NCI-H460 (cell line): ENCODE data around the gene DBNDD1. TPM values are rescaled to one million over a fixed set of nuclear protein-coding genes. Genes with fewer than 3 reads are reported as not detected.
"Not testable (repeated sequence)": the region's sequence is repeated elsewhere in the genome, so short reads cannot be mapped to it uniquely, and the experiment has no call there.

Experiments
- DNase-seq: peaks from one replicate; pipeline ENCODE4 v3.0.0-alpha.2; 2016; ENCODE audit warnings: low read depth; ENCODE audit errors: extremely low read depth
- total RNA-seq: library from RNA; depleted of rRNA; stranded (reverse); fragments of >200 nt; shearing (Covaris generic); gene quantifications from 2 replicates; pipeline ENCODE4 v1.2.3, GENCODE V29; 2014

Gene DBNDD1
- total RNA-seq, 1 experiment from 2014 or later: 5.1 TPM

DNA sequence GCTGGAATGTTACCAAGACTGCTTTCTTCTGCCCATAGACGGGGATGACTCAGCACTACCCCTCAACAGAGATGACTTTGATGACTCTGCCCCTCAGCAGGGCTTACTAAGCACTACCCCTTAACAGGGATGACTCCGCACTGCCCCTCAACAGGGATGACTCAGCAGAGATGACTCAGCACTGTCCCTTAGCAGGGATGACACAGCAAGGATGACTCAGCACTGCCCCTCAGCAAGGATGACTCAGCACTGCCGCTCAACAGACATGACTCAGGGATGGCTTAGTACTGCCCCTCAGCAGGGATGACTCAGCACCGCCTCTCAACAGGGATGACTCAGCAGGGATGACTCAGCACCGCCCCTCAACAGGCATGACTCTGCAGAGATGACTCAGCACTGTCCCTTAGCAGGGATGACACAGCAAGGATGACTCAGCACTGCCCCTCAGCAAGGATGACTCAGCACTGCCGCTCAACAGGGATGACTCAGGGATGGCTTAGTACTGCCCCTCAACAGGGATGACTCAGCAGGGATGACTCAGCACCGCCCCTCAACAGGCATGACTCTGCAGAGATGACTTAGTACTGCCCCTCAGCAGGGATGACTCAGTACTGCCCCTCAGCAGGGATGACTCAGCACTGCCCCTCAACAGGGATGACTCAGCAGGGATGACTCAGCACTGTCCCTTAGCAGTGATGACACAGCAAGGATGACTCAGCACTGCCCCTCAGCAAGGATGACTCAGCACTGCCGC lies 24.4 kb downstream of the DBNDD1 start:
- peak; percentile 36 for DNase-seq

DNA sequence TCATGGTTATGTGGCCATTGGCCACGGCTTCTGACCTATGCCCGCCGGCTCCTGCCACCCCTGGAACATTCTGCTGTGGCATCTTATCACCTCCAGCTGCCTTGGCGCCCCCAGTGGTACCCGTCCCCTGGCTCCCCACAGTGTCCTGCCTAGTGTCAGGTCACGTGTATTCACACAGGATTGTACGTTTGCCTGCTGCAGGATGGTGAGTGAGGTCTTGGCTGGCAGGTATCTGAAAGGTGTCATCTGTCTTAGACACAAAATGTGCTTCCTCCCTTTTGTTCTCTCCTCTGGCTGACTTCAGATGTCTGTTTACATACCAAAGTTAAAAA lies 24.9 kb downstream of the DBNDD1 start:
- no peak for DNase-seq

DNA sequence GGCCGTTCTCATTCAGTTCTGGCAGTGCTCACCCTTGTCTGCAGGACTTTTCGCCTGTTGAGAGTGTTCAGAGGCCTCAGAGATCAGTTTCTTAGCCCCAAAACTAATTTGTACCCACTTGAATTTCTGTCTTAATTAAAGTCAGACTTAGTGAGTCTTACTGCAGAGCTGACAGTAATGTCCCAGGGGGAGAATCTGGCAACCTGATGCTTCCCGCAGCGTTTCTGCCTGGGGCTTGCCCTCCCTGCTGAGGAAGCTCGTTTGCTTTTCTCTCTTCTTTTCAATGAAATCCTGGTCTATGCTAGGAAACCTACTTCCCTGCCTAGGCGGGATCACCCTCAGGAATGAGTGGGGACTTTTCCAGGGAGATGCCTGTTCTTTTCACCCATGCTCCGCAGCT lies 25.3 kb downstream of the DBNDD1 start:
- no peak for DNase-seq

- DNase-seq: no peak
Observed at GRCh38 chr16:89993377-89993776, 25.9 kb downstream of the DBNDD1 start.

DNA sequence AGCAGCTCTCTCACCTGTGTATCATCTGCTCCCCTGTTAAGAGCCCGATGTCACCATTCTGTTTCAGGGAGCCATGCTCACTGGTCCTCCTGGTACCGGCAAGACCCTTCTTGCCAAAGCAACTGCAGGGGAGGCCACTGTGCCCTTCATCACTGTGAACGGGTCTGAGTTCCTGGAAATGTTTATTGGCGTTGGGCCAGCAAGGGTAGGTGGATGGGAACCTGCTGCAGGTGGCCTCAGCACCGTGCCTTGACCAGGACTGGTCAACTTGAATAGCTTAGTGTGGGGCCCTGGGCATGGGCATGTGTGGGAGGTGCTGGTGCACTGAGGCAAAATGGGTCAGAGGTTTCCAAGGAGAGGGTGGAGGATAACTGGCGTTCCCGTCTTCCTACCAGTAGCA lies 28.5 kb downstream of the DBNDD1 start:
- no peak for DNase-seq

DNA sequence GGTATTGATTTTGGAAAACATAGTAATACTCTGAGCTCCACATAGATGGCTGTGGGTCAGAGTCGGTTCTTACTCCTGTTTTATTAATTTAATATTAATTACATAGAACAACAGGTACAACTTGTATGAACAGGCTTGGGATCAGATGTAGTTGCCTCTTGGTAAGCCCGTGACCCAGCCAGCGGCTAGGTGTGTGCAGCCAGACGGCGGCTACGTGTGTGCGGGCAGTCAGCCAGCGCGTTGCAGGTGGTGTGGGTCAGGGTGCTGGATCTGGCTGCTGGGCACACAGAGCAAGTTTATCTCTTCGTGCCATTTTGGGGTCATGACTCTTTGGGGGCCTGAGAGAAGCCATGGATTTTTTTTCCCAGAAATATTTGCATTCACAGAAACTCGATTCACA lies 30.3 kb downstream of the DBNDD1 start:
- no peak for DNase-seq

GRCh38 chr16:89987169-89987568 lies 32.1 kb downstream of the DBNDD1 start:
- DNase-seq: no peak

- no peak for DNase-seq
Observed at GRCh38 chr16:89986600-89986999, 32.7 kb downstream of the DBNDD1 start.

GRCh38 chr16:89985219-89985618 lies 34.0 kb downstream of the DBNDD1 start:
- no peak for DNase-seq

DNA sequence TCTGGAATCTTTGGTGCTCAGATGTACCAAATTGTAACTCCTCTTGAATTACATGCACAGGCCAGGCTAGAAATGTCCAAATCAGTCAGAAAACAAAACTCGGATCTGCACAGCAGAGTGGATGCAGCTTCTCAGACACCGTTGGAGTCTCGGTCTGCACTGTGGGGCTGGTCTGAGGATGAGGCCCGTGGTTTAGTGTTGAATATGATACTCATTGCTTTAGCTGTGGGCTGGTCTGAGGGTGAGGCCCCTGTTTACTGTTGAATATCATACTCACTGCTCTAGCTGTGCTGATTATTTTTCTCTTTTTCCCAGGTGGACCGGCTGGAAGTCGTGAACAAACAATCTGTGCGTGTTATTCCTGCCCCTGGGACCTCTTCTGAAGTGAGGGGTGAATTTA lies 35.0 kb downstream of the DBNDD1 start:
- DNase-seq: no peak

DNA sequence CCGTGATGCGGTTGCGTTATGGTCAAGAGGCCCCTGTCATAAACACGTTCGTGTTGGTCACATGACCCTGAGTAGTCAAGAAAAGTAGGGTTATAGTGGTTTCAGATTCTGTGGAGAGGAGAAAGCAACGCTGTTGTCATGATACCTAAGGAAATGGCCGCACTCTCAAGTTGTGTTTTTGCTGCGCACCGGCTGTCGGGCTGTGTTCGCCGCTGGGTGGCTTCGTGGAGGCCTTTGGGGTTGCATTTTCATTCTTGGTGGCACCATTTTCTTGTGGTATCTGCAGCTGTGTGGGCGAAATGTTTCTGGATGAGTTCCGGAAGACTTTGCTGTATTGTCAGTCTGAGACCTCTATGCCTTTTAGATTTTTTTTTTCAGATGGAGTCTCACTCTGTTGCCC lies 35.7 kb downstream of the DBNDD1 start:
- no peak for DNase-seq

DNA sequence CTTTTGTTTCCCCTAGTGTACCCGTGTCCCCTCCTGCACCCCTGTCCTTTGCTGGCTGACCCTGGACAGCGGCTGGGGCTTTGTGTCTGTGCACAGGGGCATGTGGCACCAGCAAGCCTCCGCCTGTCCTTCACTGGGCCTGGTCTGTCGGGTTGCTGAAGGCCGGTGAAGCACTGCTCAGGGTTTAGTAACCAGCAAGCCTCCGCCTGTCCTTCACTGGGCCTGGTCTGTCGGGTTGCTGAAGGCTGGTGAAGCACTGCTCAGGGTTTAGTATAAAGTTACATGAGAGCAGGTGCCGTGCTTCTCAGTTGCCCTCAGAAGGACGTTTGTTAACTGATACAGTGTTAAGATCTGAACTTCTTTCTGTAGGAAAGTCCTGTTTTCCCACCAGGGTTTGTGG lies 36.9 kb downstream of the DBNDD1 start:
- no peak for DNase-seq

GRCh38 chr16:89981414-89981813 lies 37.8 kb downstream of the DBNDD1 start:
- DNase-seq: no peak

DNA sequence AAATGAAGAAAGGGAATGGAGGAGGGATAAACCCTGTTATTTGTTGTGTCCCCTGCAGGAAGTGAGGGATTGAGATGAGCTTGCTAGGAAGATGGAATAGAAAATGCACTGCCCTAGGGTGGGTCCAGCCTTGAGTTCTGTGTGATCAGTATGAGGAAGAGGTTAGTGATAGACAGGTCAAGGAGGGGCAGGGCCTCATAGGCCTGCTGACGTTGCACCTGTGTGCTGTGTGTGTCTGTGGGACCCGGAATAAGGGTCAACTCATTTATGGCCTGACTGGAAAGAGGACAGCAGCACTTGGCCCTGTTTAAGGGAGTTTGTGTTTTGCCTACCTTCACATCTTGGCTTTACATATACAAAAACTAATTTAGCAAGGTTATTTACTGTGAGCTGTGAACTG lies 44.4 kb downstream of the DBNDD1 start:
- no peak for DNase-seq

DNA sequence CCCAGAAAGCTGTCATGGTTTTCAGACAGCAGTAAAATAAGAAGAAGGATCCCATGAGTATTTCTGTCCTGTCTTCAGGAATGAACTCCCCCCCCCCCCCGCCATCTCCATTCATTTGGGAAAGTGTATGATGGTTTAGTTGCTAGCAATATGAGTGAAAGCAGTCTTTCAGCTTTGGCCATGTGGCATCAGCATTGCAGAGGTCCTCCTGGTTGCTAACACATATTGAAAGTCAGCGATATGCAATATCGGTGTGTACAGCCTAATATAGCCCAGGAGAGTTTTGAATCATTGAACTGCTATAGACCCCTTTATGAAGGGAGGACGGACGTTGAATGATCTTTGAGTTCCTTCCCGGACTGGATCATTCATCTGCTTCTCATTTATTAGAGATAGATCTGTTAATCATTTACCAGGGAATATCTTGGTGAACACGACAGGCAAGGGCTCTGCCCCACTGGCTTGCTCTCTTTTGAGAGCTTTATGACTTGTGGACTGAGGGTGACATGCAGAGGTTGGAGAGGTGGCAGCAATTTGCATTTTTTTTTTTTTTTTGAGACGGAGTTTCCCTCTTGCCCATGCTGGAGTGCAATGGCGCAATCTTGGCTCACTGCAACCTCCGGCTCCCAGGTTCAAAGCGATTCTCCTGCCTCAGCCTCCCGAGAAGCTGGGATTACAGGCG lies 45.5 kb downstream of the DBNDD1 start:
- no peak for DNase-seq

DNA sequence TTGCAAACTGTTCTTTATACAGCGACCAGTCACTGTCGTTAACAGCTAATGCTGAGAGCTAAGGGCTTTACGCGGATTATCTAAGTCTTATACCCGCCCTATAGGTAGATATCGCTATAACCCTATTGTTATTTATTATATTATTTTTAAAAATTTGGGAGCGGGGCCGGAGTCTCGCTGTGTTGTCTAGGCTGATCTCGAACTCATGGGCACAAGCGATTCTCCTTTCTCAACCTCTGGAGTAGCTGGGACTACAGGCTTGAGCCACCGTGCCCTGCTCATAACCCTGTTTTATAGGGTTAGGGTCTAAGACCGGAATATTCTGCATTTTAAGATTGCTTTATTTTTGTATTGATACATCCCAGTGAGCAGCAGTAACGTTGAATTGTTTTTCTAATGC lies 46.0 kb downstream of the DBNDD1 start:
- DNase-seq: no peak

- DNase-seq: peak; percentile 92
Observed at GRCh38 chr16:89972244-89973234, 46.7 kb downstream of the DBNDD1 start.

DNA sequence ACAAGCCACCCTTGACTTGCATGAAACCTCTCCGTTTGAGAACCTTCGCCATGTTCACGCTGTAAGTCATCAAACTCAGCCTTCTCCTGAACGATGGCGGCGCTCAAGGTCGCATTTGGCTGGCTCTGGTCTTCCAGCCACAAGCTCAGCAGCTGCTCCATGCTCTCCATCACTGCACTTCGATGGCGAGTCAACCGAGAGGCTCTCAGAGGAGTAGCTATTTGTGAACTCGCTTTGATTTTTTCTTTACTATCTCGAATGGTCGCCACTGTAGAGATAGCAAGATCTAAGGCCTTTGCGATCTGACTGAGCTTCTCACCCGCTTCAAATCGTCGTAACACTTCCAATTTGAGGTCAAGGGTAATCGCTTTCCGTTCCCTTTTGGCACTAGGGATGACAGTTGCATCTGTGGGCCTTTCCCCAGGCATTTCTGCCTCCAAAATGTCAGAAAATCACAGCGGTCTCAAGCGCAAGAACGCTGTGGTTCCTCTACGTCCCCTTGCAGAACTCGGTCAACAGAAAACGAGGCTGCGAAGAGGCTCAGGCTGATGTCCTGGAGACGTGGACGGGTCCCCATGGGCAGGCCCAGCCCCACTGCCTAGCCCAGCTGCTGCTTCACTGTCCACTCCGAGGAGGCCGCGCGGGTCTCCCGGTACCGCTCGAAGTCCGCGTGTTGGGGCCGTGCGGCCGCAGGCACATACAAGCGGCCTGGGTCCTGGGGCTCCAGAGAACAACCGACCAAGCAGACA lies 47.6 kb downstream of the DBNDD1 start:
- no peak for DNase-seq

- no peak for DNase-seq
Observed at GRCh38 chr16:89969741-89970410, 49.4 kb downstream of the DBNDD1 start.

DNA sequence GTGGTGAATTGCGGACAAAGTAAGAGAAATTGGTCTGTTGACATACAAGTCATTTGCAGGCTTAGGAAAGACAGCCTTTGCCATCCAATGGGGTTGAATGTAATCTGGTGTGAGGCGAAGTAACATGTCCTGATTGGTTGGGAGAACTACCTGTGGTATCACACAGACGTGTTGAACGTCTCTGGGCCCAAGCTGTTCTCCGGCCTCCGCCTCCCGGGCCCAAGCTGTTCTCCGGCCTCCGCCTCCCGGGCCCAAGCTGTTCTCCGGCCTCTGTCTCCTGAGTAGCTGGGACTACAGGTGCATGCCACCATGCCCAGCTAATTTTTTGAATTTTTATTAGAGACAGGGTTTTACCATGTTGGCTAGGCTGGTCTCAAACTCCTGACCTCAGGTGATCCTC lies 51.2 kb downstream of the DBNDD1 start:
- DNase-seq: not testable (repeated sequence)
